Ectodermal cell (in vitro differentiated cells): ENCODE measurements around the gene SOHLH2.

Source experiments
- H3K27ac ChIP-seq: 2 replicates; pipeline ENCODE4 v1.7.0; 2013; ENCODE audit warnings: mild to moderate bottlenecking, low read depth, low read length; ENCODE audit not compliant: insufficient read depth, poor library complexity, severe bottlenecking
- H3K27me3 ChIP-seq: 2 replicates; pipeline ENCODE4 v1.7.0; 2013; ENCODE audit warnings: mild to moderate bottlenecking, low read length; ENCODE audit not compliant: insufficient read depth, control insufficient read depth, poor library complexity, severe bottlenecking
- H3K36me3 ChIP-seq: one replicate; pipeline ENCODE4 v1.7.0; 2013; ENCODE audit warnings: low read length; ENCODE audit not compliant: control insufficient read depth, insufficient read depth
- H3K4me1 ChIP-seq: one replicate; pipeline ENCODE4 v1.7.0; 2013; ENCODE audit warnings: low read length; ENCODE audit not compliant: control insufficient read depth, insufficient read depth
- H3K4me3 ChIP-seq: 2 replicates; pipeline ENCODE4 v1.7.0; 2013; ENCODE audit warnings: low read depth, low read length, control low read depth; ENCODE audit not compliant: insufficient read depth
- H3K9me3 ChIP-seq: 2 replicates; pipeline ENCODE4 v1.7.0; 2013; ENCODE audit warnings: mild to moderate bottlenecking, low read length, moderate library complexity; ENCODE audit not compliant: control insufficient read depth
- WGBS, 2 experiments: methylation state at CpG; one replicate each; pipeline ENCODE4 v1.1.7; 2013; ENCODE audit warnings: missing lambda C conversion rate in 2 of 2; 5-methylcytosine and 5-hydroxymethylcytosine counted together

SOHLH2 gene

GRCh38 chr13:36242761-36243160, 28.4 kb upstream of the SOHLH2 start:
- 93 to 96% methylated on average over 2 of the region's 2 CpGs for WGBS, 2 experiments
- Histone ChIP-seq H3K36me3 (peaks cover 8% of the 10 kb centered on the region), H3K27ac (no peak overlapping the region), H3K4me3 (no peak overlapping the region), H3K4me1 (no peaks in the 10 kb centered on the region), H3K9me3 (peaks cover 2% of the 10 kb centered on the region), H3K27me3 (no peaks in the 10 kb centered on the region)

GRCh38 chr13:36231236-36231635, 16.9 kb upstream of the SOHLH2 start:
- Histone ChIP-seq H3K27ac (no peak overlapping the region), H3K27me3 (no peaks in the 10 kb centered on the region), H3K9me3 (no peaks in the 10 kb centered on the region), H3K4me1 (no peaks in the 10 kb centered on the region), H3K36me3 (no peaks in the 10 kb centered on the region), H3K4me3 (no peak overlapping the region)
- 60 to 67% methylated on average over 3 of the region's 3 CpGs for WGBS, 2 experiments

- Histone ChIP-seq H3K4me1 (no peaks in the 10 kb centered on the region), H3K27ac (no peak overlapping the region), H3K36me3 (no peaks in the 10 kb centered on the region), H3K27me3 (no peaks in the 10 kb centered on the region), H3K9me3 (no peaks in the 10 kb centered on the region), H3K4me3 (no peak overlapping the region)
- WGBS, 2 experiments: 85 to 96% methylated on average over 1 of the region's 1 CpG
Observed at GRCh38 chr13:36224730-36225129, 10.4 kb upstream of the SOHLH2 start.

GRCh38 chr13:36219883-36220282, 5.5 kb upstream of the SOHLH2 start:
- no peaks in the 10 kb centered on the region for H3K4me1 ChIP-seq
- H3K4me3 ChIP-seq: no peak overlapping the region
- H3K36me3 ChIP-seq: no peaks in the 10 kb centered on the region
- H3K9me3 ChIP-seq: no peaks in the 10 kb centered on the region
- H3K27me3 ChIP-seq: no peaks in the 10 kb centered on the region
- H3K27ac ChIP-seq: no peak overlapping the region

- no peaks in the 10 kb centered on the region for H3K4me1 ChIP-seq
- H3K27ac ChIP-seq: no peak overlapping the region
- 92 to 98% methylated on average over 2 of the region's 3 CpGs for WGBS, 2 experiments
- H3K9me3 ChIP-seq: no peaks in the 10 kb centered on the region
- H3K36me3 ChIP-seq: no peaks in the 10 kb centered on the region
- no peaks in the 10 kb centered on the region for H3K27me3 ChIP-seq
- H3K4me3 ChIP-seq: no peak overlapping the region
Observed at GRCh38 chr13:36217456-36217855, 3.1 kb upstream of the SOHLH2 start.

GRCh38 chr13:36212789-36213188, 1.6 kb downstream of the SOHLH2 start:
- Histone ChIP-seq H3K9me3 (no peaks in the 10 kb centered on the region), H3K27me3 (no peaks in the 10 kb centered on the region), H3K4me1 (peaks cover 4% of the 10 kb centered on the region), H3K4me3 (no peak overlapping the region), H3K36me3 (no peaks in the 10 kb centered on the region), H3K27ac (no peak overlapping the region)
- WGBS, 2 experiments: 67 to 68% methylated on average over 3 of the region's 3 CpGs

- H3K9me3 ChIP-seq: no peaks in the 10 kb centered on the region
- 62 to 66% methylated on average over 4 of the region's 4 CpGs for WGBS, 2 experiments
- H3K4me3 ChIP-seq: no peak overlapping the region
- no peaks in the 10 kb centered on the region for H3K36me3 ChIP-seq
- H3K4me1 ChIP-seq: peaks cover 4% of the 10 kb centered on the region
- H3K27ac ChIP-seq: no peak overlapping the region
- H3K27me3 ChIP-seq: no peaks in the 10 kb centered on the region
Observed at GRCh38 chr13:36211567-36211966, 2.8 kb downstream of the SOHLH2 start.

GRCh38 chr13:36210738-36211137, 3.6 kb downstream of the SOHLH2 start:
- no peaks in the 10 kb centered on the region for H3K9me3 ChIP-seq
- H3K36me3 ChIP-seq: no peaks in the 10 kb centered on the region
- 91 to 98% methylated on average over 4 of the region's 4 CpGs for WGBS, 2 experiments
- H3K4me1 ChIP-seq: peaks cover 4% of the 10 kb centered on the region
- no peak overlapping the region for H3K27ac ChIP-seq
- H3K4me3 ChIP-seq: no peak overlapping the region
- no peaks in the 10 kb centered on the region for H3K27me3 ChIP-seq

GRCh38 chr13:36207672-36208071, 6.7 kb downstream of the SOHLH2 start:
- no peaks in the 10 kb centered on the region for H3K36me3 ChIP-seq
- no peaks in the 10 kb centered on the region for H3K9me3 ChIP-seq
- H3K27ac ChIP-seq: no peak overlapping the region
- WGBS, 2 experiments: 93% methylated on average over 5 of the region's 5 CpGs
- no peaks in the 10 kb centered on the region for H3K27me3 ChIP-seq
- H3K4me1 ChIP-seq: peaks cover 4% of the 10 kb centered on the region
- H3K4me3 ChIP-seq: no peak overlapping the region

- Histone ChIP-seq H3K4me3 (no peak overlapping the region), H3K27ac (no peak overlapping the region), H3K36me3 (no peaks in the 10 kb centered on the region), H3K27me3 (no peaks in the 10 kb centered on the region), H3K4me1 (no peaks in the 10 kb centered on the region), H3K9me3 (no peaks in the 10 kb centered on the region)
- WGBS, 2 experiments: no CpG with 5 or more reads among the region's 1 CpG
Observed at GRCh38 chr13:36193151-36193855, 21.1 kb downstream of the SOHLH2 start.

- H3K4me3 ChIP-seq: no peak overlapping the region
- no peaks in the 10 kb centered on the region for H3K36me3 ChIP-seq
- H3K9me3 ChIP-seq: no peaks in the 10 kb centered on the region
- WGBS, 2 experiments: 87 to 93% methylated on average over 6 of the region's 6 CpGs
- H3K27me3 ChIP-seq: no peaks in the 10 kb centered on the region
- no peaks in the 10 kb centered on the region for H3K4me1 ChIP-seq
- H3K27ac ChIP-seq: no peak overlapping the region
Observed at GRCh38 chr13:36192166-36192565, 22.2 kb downstream of the SOHLH2 start.
